ENCODE results near the gene STK32A. TPM values are rescaled to one million over a fixed set of nuclear protein-coding genes. Genes with fewer than 3 reads are reported as not detected.
A peak's percentile ranks its signal among the peaks of the same experiment; 100 is the strongest.

The STK32A gene
- total RNA-seq, 4 donors from 2014 or later: 2.5 to 15.3 (median 9.4) TPM

- TF ChIP-seq CTCF (IDR thresholded peaks at IDR 0.05) (peak in 4 of 6 experiments; percentile 42 to 54 (median 50)), POLR2A (IDR thresholded peaks at IDR 0.05) (no peak)
- peak; percentile 35 to 43 for DNase-seq
- intact Hi-C loops (cut with DNase I): no loop called here
- H3K36me3 ChIP-seq: no peaks in the 10 kb centered on the region
- H3K9me3 ChIP-seq: no peaks in the 10 kb centered on the region
- H3K27ac ChIP-seq: no peak overlapping the region
- H3K4me1 ChIP-seq: peaks cover 0 to 6% of the 10 kb centered on the region in 2 donors
- WGBS, 2 donors: 63 to 64% methylated on average over 5 of the region's 5 CpGs
- no peak overlapping the region for H3K4me3 ChIP-seq (replicated peaks in 1 of 3)
- no peaks in the 10 kb centered on the region for H3K27me3 ChIP-seq
Observed at GRCh38 chr5:147391781-147392180, 157.0 kb downstream of the STK32A start.

GRCh38 chr5:147393874-147394672, 159.2 kb downstream of the STK32A start:
- H3K4me1 ChIP-seq: peaks cover 0 to 6% of the 10 kb centered on the region in 2 donors
- H3K4me3 ChIP-seq (replicated peaks in 1 of 3): no peak overlapping the region
- TF ChIP-seq POLR2A (IDR thresholded peaks at IDR 0.05) (no peak), CTCF (IDR thresholded peaks at IDR 0.05) (peak in 1 of 6 experiments; percentile 10)
- no peak for DNase-seq
- intact Hi-C loops (cut with DNase I): no loop called here
- WGBS, 2 donors: 71 to 82% methylated on average over 15 of the region's 15 CpGs
- no peaks in the 10 kb centered on the region for H3K9me3 ChIP-seq
- H3K27me3 ChIP-seq: no peaks in the 10 kb centered on the region
- no peak overlapping the region for H3K27ac ChIP-seq
- H3K36me3 ChIP-seq: no peaks in the 10 kb centered on the region

GRCh38 chr5:147396070-147396823, 161.4 kb downstream of the STK32A start:
- 74 to 80% methylated on average over 8 of the region's 8 CpGs for WGBS, 2 donors
- no peak overlapping the region for H3K4me3 ChIP-seq (replicated peaks in 1 of 3)
- no peak overlapping the region for H3K27ac ChIP-seq
- intact Hi-C loops (cut with DNase I): no loop called here
- H3K4me1 ChIP-seq: no peaks in the 10 kb centered on the region
- peak; percentile 17 to 38 for DNase-seq
- no peak for TF ChIP-seq CTCF (IDR thresholded peaks at IDR 0.05)
- TF ChIP-seq POLR2A (IDR thresholded peaks at IDR 0.05): no peak
- no peaks in the 10 kb centered on the region for H3K27me3 ChIP-seq
- H3K36me3 ChIP-seq: no peaks in the 10 kb centered on the region
- no peaks in the 10 kb centered on the region for H3K9me3 ChIP-seq

- Histone ChIP-seq H3K36me3 (no peaks in the 10 kb centered on the region), H3K4me3 (replicated peaks in 1 of 3) (no peak overlapping the region), H3K27ac (no peak overlapping the region), H3K4me1 (no peaks in the 10 kb centered on the region), H3K27me3 (no peaks in the 10 kb centered on the region), H3K9me3 (no peaks in the 10 kb centered on the region)
- 89 to 94% methylated on average over 11 of the region's 11 CpGs for WGBS, 2 donors
- TF ChIP-seq POLR2A (IDR thresholded peaks at IDR 0.05) (no peak), CTCF (IDR thresholded peaks at IDR 0.05) (no peak)
- DNase-seq: no peak
- intact Hi-C loops (cut with DNase I): no loop called here
Observed at GRCh38 chr5:147397616-147398015, 162.8 kb downstream of the STK32A start.

- intact Hi-C loops (cut with DNase I): no loop called here
- TF ChIP-seq POLR2A (IDR thresholded peaks at IDR 0.05) (no peak), CTCF (IDR thresholded peaks at IDR 0.05) (no peak)
- no peaks in the 10 kb centered on the region for H3K9me3 ChIP-seq
- no peak overlapping the region for H3K27ac ChIP-seq
- H3K4me3 ChIP-seq (replicated peaks in 1 of 3): no peak overlapping the region
- DNase-seq: no peak
- H3K4me1 ChIP-seq: peaks cover 0 to 3% of the 10 kb centered on the region in 2 donors
- WGBS, 2 donors: 91 to 95% methylated on average over 9 of the region's 9 CpGs
- H3K36me3 ChIP-seq: no peaks in the 10 kb centered on the region
- H3K27me3 ChIP-seq: no peaks in the 10 kb centered on the region
Observed at GRCh38 chr5:147398860-147399259, 164.0 kb downstream of the STK32A start.

Measured in thyroid gland (tissue), 4 donors.